GM18861 (cell line): Measurements from ENCODE around the gene GOLGA8B.
"Not testable (repeated sequence)": the region's sequence is repeated elsewhere in the genome, so short reads cannot be mapped to it uniquely, and the experiment has no call there.

Source experiments
- ATAC-seq: cut with Tn5 transposase; IDR thresholded peaks from one replicate; pipeline ENCODE4 v1.9.1; 2021; ENCODE audit not compliant: unreplicated experiment

GOLGA8B gene

GRCh38 chr15:34583399-34584329 is at the start of gene GOLGA8B:
Gene GOLGA8B, minus strand, starts transcription at chr15:34583651. Its CDS starts 47,739 bp downstream, at chr15:34535912.
- peak; percentile 78 for ATAC-seq

GRCh38 chr15:34633165-34633564 is 49.7 kb upstream of the GOLGA8B start:
- not testable (repeated sequence) for ATAC-seq

- ATAC-seq: no peak
Observed at GRCh38 chr15:34628577-34629152, 45.2 kb upstream of the GOLGA8B start.

- ATAC-seq: no peak
Observed at GRCh38 chr15:34625007-34625406, 41.6 kb upstream of the GOLGA8B start.

- ATAC-seq: no peak
Observed at GRCh38 chr15:34621675-34622074, 38.2 kb upstream of the GOLGA8B start.

- ATAC-seq: no peak
Observed at GRCh38 chr15:34620814-34621213, 37.4 kb upstream of the GOLGA8B start.

- no peak for ATAC-seq
Observed at GRCh38 chr15:34620142-34620541, 36.7 kb upstream of the GOLGA8B start.

- ATAC-seq: no peak
Observed at GRCh38 chr15:34619151-34619550, 35.7 kb upstream of the GOLGA8B start.

- no peak for ATAC-seq
Observed at GRCh38 chr15:34618073-34618472, 34.6 kb upstream of the GOLGA8B start.

GRCh38 chr15:34616613-34617012 is 33.2 kb upstream of the GOLGA8B start:
- ATAC-seq: no peak

- ATAC-seq: no peak
Observed at GRCh38 chr15:34613997-34614396, 30.5 kb upstream of the GOLGA8B start.

GRCh38 chr15:34613301-34613700 is 29.9 kb upstream of the GOLGA8B start:
- no peak for ATAC-seq

- no peak for ATAC-seq
Observed at GRCh38 chr15:34610354-34610753, 26.9 kb upstream of the GOLGA8B start.

GRCh38 chr15:34609102-34610057 is 25.9 kb upstream of the GOLGA8B start:
- no peak for ATAC-seq

- ATAC-seq: no peak
Observed at GRCh38 chr15:34608517-34608916, 25.1 kb upstream of the GOLGA8B start.

GRCh38 chr15:34607832-34608231 is 24.4 kb upstream of the GOLGA8B start:
- no peak for ATAC-seq

- ATAC-seq: no peak
Observed at GRCh38 chr15:34606545-34606944, 23.1 kb upstream of the GOLGA8B start.

- no peak for ATAC-seq
Observed at GRCh38 chr15:34606131-34606530, 22.7 kb upstream of the GOLGA8B start.

GRCh38 chr15:34603095-34603494 is 19.6 kb upstream of the GOLGA8B start:
- no peak for ATAC-seq

- no peak for ATAC-seq
Observed at GRCh38 chr15:34600923-34601322, 17.5 kb upstream of the GOLGA8B start.
